GM21526 (cell line): ENCODE results near the gene HYAL2.

Experiments used
- ATAC-seq: cut with Tn5 transposase; IDR thresholded peaks from one replicate; pipeline ENCODE4 v1.9.1; 2021; ENCODE audit warnings: moderate library complexity; ENCODE audit not compliant: unreplicated experiment, low FRiP score

Gene HYAL2, protein sequence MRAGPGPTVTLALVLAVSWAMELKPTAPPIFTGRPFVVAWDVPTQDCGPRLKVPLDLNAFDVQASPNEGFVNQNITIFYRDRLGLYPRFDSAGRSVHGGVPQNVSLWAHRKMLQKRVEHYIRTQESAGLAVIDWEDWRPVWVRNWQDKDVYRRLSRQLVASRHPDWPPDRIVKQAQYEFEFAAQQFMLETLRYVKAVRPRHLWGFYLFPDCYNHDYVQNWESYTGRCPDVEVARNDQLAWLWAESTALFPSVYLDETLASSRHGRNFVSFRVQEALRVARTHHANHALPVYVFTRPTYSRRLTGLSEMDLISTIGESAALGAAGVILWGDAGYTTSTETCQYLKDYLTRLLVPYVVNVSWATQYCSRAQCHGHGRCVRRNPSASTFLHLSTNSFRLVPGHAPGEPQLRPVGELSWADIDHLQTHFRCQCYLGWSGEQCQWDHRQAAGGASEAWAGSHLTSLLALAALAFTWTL

DNA sequence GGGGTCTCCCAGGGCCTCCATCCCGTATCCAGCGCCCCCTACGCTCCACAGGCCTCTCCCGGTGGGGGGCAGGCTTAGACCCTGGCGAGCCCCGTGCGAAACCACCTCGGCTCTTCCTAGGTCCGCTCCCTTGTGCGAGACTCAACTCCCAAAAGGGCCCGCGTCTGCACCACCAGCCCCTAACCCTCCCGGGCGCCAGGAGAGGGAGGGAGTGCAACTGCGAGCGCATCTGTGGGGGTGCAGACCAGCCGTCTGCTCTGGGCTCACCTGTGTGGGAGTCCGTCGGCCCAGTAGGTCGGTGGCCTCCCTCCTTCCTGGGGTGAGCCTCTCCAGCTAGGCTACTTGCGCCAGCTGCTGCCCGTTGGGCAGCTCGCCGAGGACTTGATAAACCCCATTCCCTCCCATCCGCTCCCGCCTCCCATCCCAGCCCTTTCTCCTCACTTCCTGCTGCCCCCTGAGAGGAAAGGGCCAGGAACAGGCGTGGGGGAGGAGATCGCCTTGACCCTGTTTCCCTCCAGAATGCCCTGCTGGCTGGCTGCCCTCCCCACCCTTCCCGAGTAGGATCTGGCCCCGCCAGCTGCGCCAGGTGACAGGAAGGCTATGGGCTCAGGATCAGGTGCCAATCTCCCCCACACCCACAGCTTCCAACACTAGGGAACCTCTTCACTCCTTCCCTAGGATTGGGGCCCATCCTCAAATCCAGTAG is at the start of gene HYAL2:
TSS of gene HYAL2 (minus strand) at position 360 of the 706 bp plus-strand sequence. CDS start 2,256 bp downstream, outside the sequence.
- ATAC-seq = no peak

DNA sequence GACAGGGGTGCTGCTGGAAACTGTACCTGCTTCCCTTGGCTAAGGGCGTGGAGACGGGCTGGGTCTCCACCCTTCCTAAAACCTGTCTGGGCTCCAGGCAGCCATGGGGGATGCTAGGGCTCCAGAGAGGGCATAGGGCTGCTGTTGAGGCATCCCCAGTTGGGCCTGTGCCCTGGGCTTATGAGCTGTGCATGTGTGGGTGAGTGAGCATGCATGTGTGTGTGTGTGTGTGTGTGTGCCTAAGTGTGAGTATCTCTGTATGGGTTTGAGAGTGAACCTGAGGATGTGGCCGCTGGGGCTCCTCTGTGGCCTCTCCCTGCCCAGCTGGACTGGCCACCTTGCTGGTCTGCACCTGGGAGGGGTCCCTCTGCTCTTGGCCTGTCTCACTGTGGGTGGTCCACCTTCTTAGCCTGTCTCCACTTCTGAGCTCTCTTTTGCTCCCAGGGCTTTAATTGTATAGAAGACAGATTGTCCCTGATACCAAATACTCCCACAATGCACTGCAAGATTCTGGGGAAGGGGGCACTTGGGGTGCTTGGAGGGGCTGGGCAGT is 48.7 kb upstream of the HYAL2 start:
- no peak for ATAC-seq

DNA sequence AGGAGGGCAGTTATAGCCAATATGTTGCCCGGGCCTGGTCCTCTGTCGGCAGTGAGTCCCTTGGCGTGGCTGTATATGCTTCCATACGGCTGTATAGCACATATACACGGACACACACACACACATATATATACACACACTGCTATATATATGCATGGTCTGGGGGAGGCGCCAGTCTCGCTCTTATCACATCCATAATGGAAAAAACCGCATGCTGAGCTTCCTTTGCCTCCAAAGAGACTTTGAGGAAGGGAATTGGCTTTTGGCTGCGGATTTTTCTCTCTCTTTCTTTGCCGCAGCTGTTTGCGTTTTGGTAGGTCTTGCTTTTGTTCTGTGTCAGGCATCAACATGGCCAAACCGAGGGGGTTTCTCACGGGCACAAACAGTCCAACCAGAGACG is 48.0 kb upstream of the HYAL2 start:
- ATAC-seq = no peak

DNA sequence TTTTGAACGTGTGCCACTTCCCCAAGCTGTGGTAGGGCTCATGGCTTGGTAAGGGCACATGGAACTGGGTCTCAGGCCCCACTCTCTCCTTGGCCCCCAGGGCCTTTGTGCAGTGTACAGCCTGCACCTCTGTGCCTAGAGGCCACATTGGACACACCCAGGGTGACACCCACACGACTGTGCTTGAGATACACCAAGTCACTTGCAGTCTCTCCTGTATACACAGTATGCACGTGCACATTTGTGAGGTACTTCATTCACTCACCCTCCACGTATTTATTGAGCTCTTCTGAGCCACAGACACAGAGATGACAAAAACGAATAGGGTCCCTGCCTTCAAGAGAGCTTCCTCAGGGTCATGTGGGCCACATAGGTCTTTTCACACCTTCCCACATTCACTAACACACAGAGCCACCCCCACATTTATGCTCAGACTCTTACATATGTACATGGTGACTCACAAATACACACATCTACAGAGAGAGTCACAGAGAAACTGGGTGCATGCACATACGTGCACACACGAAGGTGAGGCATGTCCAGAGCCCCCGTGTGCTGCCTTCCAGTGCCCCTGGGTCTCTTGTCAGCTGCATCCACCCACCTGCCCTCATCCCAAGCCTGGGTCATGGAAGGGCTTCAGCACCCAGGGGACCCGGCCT is 46.6 kb upstream of the HYAL2 start:
- ATAC-seq = no peak

DNA sequence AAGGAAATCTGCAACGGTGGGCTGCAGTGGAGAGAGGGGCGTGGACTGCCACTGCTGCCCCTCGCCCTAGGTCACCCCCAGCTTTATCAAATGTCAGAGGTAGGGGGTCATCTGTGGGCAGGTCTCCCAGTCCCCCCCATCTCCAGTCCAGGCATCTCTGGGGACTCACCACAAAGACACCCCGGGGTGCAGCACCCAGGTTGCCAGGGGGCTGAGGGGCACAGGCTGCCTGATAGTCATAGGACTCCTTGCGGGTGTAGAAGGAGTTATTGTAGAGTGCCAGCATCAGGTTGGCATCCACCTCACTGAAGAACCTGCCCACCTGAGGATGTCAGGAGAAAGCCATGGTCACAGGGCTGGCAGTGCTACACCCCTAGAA is 43.3 kb upstream of the HYAL2 start:
- ATAC-seq = no peak

DNA sequence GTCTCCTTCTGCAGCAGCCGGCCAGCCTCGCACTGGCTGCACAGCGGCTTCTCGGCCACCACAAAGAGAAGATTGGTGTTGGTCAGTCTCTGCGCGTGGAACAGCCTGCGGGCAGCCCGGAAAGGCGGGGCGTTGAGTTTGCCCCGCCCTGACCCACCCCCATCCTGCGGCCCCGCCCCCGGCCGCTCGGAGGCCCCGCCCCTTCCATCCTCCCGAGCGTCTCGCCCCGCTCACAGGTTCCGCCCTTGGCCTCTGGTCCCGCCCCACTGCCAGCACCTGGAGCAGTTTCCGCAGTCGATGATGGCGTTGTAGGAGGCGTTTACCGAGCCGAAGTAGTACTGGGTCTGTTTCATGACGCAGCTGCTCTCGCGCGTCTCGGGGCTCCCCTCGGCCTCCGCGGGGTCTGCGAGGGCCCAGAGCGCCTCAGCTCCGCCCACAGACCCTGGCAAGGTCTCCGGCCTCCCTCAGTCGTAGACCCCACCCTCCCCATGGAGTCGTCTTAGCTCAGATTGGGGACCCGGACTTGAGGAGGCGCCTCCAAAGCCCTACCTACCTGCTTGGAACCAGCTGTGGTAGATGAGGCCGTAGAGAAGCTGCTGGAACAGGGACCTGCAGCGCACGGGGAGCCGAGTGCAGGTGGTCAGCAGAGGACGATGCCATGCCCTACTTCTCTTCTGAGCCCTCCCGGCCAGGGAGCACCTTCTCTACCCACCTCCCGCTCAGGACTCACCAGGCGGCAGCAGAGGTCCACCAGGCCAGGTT is 42.7 kb upstream of the HYAL2 start:
- peak; percentile 70 for ATAC-seq

DNA sequence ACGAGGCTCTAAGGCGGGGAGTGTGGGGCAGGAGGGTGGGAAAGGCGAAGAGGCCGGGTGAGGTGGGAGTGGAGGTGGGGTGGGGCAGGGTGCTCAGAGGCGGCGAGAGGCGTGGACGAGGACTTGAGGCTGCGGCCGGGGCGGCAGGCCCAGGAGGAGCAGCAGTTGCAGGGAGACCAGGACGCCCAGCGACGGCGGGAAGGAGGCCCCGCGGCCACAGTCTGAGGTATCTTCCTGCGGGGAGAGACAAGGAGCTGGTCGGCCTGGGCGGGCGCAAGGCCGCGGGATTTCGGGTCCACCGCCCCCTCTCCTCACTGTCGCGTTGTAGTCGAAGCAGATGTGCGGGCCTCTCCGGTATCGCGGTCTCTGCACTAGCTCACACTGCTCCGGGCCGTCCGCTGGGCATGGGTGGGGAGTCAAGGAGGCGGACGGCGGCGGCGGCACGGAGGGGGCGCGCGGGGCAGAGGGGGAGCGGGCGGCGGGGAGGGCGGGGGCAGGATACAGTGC is 42.1 kb upstream of the HYAL2 start:
- ATAC-seq = no peak

DNA sequence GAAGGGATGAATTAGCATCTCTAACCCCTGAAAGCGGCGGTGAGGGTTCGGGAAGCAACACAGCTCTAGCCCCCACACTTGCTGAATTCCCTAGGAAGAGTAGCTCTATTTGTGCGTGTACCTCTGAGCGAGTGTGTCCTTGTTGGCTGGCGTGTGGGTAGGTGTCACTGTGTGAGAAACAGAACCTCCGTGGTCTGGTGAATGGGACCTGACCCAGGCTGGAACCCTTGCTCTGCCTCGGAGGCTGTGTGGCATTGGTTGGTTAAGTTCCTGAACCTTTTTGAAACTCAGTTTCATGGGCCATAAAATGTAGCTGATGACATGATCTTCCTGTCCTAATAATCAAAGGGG is 37.2 kb upstream of the HYAL2 start:
- peak; percentile 14 for ATAC-seq

DNA sequence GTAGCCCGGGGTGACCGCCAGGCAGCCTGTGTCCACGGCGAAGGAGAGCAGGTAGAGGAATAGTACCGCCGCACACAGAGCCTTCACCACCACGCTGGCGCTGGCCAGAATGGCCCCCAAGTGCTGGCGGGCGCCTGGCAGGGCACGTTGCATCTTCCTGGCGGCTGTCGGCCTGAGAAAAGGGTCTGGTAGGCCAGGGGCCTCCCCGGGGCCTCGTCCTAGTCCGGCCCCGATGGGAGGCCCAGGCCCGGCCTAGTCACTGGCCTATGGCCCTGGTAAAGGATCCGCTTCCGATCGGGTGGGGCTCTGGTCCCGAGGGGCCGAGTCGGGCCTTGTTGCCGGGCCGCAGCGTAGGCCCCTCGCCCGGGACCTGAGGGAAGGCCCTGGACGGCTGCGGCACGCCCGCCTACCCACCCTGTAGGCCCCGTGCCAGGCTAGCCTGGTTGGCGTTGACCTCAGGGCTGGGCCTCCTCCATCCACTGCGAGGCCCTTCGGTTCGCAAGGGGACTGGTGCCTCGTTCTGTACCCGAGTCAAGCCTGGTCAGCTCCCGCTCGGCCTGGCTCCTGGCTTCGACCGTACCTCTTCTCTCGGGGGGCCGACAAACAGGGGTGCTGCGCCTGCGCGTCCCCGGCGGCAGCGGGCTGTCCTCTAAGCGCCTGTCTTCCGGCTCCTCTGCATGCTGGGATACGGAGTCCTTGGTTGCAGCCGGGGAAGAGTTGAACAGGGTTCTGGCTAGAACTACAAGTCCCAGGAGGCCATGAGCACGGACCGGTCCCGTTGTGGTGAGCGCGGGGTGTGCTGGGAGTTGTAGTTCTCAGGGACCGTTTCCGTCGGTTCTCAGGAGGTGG is 36.6 kb upstream of the HYAL2 start, which contains the start of gene TMEM115:
TSS of gene TMEM115 (minus strand) at position 611 of the 849 bp plus-strand sequence. CDS start at position 153, 458 bp downstream.
- peak; percentile 92 for ATAC-seq

DNA sequence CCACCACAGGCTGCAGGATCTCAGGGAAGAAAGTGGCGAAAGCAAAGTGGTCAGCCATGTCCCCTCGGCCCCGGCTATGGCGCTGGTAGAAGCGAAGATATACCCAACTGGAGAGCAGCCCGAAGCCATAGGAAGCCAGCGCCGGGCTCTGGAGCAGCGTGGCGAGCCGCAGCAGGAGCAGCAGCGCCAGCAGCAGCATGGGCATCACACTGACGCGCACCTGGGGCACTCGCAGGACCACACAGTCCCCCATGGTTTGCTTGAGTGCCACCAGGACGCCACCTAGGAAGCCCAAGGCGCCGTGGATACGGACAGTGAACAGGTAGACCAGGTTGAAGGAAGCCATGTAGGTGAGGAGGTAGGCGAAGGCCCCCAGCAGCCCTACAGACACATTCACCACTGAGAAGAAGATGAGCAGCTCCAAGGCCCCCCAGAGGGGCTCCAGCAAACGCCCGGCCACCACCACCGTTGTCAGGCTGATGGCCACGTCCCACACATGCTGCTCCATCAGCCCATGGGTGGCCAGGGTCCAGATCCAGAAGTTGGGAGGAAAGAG is 35.9 kb upstream of the HYAL2 start:
- no peak for ATAC-seq

DNA sequence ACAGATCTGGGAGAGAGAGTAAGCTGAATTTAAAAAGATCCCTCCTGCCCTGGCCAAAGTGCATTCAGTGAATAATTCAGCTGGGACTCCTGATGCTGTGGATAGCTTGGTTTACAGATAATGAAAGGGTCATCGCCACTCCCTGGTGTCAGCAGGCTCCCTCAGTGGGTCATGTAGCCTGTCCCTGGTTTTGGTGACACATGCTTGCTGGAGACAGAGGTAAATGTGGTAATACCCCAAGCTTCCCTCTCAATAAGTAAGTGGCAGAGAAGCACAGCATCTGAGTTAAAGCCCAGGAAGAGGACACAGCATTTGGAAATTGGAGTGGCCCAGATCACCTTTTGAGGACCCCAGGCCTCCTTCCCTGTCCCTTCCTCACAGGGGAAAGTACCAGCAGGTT is 34.9 kb upstream of the HYAL2 start:
- no peak for ATAC-seq

DNA sequence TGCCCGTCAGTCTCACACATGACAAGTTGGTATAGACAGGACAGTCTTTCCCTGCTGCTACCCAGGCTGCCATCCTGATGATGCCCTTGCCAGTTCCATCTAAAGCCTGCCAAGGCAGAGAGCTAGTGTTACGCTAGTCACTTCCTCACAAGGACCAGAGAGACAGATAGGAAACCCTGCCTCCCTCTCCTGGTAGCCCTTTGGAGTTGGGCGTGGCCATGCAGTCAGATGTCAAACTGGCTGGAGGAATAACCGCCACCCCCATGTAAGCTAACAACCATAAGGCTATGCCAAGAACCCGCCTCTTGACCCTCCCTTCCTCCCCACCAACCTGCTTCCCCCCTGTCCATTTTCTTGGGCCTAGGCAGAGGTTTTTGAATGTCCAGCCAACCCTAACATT is 34.0 kb upstream of the HYAL2 start:
- ATAC-seq = no peak

DNA sequence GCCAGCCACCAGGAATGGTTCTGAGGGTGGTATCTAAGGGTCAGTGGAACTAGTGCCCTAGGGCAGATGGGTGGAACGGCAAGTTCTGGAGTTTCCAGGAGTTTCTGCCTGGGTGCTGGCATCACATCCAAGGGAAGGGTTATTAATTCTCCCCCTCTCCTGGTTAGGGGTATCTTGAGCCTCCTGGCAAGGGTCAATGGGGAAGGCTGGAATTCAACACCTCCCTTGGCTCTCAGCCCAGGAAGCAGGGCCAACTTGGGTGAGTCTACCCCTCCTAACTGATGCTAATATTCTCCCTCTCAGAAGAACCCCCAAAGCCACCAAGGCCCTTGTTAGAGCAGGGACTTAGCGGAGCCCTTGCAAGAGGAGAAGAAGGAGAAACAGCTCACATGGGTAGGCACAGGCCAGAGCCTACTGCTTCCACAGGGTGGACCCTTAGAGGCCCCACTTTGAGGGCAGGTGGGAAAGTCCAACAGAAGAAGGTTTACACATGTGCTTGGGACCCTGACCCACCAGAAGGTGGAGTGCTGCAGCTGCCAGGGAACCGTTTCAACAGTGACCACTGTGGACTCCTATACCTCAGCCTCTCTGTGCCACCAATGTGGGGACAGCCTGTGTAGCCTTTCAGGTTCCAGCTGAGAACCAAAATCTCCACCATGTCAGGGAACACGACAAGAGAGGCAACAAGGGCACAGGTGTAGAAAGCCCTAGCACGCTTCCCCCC is 33.4 kb upstream of the HYAL2 start:
- ATAC-seq = no peak

DNA sequence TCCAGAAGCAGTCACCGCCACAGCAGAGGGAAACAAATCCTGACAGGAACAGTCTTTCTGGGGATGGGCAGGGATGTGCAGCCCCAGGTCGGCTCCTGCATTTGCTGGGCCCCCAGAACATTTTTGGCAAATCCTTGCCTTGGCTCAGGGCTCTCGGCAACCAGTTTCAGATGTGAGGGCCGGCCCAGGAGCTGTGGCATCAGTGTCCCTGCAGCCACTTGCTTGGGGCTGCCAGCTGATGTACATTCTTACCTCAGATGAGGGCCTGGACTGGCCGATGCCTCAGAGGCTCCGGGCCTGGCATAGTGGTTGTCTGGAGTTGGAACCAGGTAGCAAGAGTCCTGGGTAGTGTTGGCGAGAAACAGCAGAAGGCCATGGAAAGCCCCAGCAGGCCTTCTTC is 32.3 kb upstream of the HYAL2 start:
- ATAC-seq = no peak

DNA sequence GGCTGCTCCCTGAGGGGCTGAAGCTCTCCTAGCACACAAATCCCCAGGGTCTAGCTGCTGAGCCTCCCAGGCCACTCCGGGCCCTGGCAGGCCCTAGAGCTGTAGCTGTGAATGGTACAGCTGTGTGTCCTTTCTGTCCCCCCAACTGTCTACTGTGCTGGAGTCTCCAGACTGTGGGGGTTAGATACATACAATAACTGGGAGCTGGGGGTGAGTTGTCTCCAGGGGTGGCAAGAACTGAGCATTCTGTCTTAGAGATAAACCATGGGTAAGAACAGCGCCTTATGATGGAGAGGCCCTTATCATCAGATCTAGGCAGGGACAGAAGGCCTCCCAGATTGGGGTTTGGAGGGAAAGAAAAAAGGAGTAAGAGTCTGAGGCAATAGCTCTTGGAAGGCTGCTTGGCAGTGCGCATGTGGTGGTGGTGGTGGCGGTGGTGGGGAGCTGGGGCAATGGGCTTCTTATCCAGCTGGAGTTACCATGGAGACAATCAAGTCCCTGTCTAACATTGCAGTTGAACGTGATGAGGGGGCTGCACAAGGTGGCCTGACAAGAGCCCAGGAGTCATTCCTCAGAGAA is 31.7 kb upstream of the HYAL2 start:
- no peak for ATAC-seq

DNA sequence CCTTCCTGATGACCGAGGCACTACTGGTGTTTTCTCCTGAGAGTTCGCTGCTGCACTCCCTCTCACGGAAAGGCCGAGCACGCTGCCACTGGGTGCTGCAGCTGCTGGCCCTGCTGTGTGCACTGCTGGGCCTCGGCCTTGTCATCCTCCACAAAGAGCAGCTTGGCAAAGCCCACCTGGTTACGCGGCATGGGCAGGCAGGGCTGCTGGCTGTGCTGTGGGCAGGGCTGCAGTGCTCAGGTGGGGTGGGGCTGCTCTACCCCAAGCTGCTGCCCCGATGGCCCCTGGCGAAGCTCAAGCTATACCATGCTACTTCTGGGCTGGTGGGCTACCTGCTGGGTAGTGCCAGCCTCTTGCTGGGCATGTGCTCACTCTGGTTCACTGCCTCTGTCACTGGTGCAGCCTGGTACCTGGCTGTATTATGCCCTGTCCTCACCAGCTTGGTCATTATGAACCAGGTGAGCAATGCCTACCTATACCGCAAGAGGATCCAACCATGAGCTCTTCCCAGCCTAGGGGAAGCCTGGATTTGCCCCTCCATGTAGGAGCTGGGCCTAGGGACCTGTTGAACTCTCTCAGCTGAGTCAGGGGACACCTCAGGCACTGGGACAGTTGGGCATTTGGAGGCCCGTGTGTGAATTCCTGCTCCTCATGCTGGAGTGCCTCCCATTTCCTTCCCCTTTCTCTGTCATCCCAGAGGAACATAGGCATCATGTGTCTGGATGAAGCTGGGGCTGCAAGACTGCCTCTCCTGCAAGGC is 30.9 kb upstream of the HYAL2 start:
- no peak for ATAC-seq

DNA sequence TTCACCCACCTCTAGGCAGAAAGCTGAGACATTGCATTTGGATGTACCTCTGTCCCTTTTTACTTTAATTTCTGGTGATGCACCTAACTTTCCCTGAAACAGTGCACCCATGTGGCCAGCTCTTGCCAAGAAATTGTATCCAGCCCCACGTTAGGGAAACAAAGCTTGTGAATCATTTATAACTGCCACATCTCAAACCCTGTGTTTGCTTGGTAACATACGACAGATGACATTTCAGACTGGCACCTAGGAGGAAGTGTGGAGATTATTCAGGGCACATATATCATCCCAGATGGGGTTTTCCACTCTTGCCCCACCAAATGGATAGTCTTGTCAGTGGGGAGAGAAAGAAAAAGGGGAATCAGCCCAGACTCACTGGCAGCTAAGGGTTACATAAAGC is 30.2 kb upstream of the HYAL2 start:
- no peak for ATAC-seq
